NCI-H1048 (cell line): ENCODE measurements around the gene CHST8.

ENCODE experiments used
- DNase-seq: peaks from one replicate; lab custom pipeline; 2025; lab: John Stamatoyannopoulos, UW

Gene CHST8

DNA sequence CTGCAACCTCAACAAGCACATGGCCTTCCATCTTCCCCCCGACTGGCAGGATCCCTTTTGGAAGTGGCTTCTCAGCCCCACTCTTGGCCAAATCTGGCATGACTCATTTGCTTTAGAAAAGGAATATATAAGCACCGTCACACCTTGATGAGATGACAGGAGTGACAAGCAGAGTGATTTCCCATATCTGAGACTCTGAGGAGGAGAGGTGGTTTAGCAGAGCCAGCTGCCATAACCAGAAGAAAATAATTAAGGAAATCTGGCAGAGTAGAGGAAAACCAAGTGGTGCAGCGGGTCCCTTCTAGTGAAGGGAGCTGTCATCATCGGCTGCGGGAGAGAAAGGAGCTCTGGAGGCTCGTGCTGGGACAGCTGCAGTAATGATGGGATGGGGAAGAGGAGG lies 147.5 kb downstream of the CHST8 start:
- no peak for DNase-seq

DNA sequence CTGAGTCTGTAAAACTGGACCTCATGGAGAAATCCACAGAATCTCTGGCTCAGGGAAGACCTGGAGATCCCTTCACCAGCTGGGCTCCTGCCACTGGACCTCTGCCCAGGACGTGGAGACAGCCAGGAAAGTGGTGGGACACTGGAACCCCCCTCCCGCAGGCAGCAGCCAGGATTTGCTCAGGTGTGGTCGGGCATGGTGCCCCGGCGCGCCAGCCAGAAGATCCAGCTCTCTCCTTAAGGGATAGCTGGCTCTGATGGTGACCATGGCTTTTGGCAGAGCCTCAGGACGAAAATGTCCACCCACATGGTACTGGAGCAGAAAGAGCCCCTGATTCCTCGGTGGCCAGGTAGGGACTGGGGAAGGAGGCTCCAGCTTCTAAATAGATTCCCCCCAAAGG lies 148.4 kb downstream of the CHST8 start:
- no peak for DNase-seq

DNA sequence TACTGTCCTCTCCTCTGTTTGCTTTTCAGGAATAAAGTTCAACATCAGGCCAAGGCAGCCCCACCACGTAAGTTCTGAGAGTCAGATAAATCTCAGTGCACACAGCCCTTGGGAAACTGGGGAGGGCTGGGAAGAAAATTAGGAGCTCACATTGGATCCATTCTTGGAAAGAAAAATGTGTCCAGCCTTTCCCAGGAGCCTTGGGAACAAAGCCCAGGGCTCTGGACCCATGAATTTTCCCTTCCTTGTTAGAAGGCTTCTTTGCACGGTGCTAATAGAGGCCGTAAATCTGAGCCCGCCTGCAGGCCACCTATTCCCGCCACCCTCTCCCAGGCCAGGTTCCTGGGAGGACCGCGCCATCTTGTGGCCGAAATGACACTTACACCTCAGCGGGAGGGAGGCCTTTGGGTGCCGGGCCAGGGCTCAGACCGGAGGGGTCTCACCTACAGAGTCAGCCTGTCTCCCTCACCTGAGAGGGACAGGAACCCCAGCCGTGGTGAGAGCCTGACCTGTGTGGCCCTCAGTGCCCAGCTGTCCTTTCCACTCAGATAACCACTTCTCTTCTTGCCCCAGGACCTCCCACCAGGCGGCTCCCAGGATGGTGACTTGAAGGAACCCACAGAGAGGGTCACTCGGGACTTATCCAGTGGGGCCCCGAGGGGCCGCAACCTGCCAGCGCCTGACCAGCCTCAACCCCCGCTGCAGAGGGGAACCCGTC lies 149.8 kb downstream of the CHST8 start:
- DNase-seq: peak; percentile 54

DNA sequence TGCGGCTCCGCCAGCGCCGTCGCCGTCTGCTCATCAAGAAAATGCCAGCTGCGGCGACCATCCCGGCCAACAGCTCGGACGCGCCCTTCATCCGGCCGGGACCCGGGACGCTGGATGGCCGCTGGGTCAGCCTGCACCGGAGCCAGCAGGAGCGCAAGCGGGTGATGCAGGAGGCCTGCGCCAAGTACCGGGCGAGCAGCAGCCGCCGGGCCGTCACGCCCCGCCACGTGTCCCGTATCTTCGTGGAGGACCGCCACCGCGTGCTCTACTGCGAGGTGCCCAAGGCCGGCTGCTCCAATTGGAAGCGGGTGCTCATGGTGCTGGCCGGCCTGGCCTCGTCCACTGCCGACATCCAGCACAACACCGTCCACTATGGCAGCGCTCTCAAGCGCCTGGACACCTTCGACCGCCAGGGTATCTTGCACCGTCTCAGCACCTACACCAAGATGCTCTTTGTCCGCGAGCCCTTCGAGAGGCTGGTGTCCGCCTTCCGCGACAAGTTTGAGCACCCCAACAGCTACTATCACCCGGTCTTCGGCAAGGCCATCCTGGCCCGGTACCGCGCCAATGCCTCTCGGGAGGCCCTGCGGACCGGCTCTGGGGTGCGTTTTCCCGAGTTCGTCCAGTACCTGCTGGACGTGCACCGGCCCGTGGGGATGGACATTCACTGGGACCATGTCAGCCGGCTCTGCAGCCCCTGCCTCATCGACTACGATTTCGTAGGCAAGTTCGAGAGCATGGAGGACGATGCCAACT lies 150.5 kb downstream of the CHST8 start:
- DNase-seq: no peak

DNA sequence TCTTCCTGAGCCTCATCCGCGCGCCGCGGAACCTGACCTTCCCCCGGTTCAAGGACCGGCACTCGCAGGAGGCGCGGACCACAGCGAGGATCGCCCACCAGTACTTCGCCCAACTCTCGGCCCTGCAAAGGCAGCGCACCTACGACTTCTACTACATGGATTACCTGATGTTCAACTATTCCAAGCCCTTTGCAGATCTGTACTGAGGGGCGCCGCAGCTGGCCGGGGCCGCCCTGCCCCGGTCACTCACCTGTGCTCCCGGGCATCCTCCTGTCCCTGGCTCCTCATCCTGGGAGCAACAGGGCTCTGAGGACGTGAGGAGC lies 151.1 kb downstream of the CHST8 start:
- DNase-seq: no peak

- DNase-seq: no peak
These were observed 152.2 kb downstream of the CHST8 start for GRCh38 chr19:33773704-33774624.

DNA sequence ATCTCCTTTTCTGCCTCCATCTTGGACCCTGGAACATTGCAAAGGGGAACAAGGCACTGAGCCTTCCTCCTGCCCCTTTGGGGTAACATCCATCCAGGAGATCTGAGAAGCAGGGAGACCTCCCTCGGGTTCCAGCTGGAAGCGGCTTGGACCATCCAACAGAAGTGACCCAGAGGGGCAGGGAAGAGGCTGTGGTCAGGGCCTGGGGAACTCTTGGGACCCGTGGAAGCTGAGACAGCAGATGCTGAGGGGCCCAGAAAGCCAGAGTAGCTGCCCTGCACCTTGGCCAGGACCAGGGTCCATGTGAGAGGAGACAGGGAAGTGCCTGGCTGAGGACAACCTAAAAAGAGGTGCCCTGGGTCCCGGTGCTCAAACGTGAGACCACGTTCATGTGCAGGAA lies 153.0 kb downstream of the CHST8 start:
- no peak for DNase-seq

DNA sequence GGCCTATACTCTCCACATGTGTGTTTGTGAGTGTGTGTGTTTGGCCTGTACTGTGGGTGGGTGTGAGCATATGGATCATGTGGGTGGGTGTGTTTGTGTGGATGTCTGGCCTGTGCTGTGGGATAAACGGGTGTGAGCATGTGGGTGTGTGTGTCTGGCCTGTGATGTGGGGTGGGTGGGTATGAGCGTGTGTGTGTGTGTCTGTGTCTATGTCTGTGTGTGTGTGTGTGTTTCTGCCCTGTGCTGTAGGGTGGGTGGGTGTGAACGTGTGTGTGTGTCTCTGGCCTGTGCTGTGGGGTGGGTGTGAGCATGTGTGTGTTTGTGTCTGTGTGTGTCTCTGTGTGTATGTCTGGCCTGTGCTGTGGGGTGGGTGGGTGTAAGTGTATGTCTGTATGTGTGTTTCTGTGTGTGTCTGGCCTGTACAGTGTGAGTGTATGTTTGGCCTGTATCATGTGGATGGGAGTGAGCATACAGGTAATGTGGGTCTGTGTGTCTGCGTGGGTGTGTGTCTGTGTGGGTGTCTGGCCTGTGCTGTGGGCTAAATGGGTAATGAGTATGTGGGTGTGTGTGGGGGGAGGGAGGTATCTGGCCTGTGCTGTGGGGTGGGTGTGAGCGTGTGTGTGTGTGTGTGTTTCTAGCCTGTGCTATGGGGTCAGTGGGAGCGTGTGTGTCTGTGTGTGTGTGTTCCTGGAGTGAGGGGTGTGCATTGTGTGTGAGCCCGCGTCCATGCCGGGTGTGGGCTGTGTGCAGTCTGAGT lies 154.2 kb downstream of the CHST8 start:
- no peak for DNase-seq

DNA sequence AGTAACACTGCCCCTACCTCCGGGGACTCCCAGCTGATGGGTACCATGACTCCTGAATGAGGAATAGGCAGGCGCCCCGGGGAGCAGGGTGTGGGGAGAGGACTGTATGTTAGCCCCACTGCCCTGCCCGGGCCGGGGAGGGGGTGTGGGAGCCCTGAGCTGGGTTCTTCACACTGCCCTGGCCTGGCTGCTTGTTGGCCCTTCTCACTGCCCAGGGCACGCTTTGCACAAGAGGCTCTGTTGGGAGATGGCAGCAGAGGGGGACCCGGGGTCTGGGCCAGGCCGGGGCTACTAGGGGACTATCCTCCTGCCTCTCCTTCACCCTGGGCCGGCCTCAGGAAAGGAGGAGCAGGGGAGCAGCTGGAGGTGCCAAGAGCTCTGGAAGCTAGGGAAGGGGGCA lies 155.6 kb downstream of the CHST8 start:
- DNase-seq: no peak

DNA sequence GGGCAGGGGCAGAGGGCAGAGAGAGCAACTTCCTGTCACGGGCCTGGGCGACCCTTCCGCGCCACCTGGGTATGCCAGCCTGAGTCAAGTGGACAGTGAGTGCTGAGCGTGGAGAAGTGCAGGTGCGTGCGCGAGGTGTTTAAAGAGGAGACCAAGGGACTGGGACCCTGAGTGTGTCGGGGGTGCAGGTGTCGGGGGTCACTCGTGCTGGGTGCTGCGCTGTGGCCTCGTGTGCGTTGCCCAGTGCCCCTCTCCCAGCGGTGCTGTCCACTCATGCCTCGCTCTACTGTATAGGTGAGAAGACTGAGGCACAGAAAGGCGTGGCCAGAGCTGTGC lies 156.0 kb downstream of the CHST8 start:
- DNase-seq: no peak

GRCh38 chr19:33778089-33778791 lies 156.5 kb downstream of the CHST8 start:
- DNase-seq: peak; percentile 56

GRCh38 chr19:33779849-33780248 lies 158.1 kb downstream of the CHST8 start:
- no peak for DNase-seq

GRCh38 chr19:33780251-33780650 lies 158.5 kb downstream of the CHST8 start:
- no peak for DNase-seq

GRCh38 chr19:33780746-33781145 lies 159.0 kb downstream of the CHST8 start:
- no peak for DNase-seq

- DNase-seq: no peak
These were observed 159.7 kb downstream of the CHST8 start for GRCh38 chr19:33781415-33781935.

DNA sequence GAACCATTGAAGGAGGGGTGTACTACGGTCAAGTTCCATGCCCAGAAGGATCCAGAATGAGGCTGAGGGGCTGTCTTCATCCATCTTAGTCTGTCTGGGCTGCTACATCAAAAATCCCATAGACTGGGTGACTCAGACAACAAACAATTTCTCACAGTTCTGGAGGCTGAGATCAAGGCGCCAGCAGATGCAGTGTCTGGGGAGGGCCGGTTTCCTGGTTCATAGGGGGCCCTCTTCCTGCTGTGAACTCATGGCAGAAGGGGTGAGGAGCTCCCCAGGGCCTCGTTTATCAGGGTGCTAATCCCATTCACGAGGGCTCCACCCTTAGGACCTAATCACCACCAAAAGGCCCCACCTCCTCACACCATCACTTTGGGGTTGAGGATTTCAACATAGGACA lies 160.2 kb downstream of the CHST8 start:
- DNase-seq: no peak

- no peak for DNase-seq
These were observed 162.7 kb downstream of the CHST8 start for GRCh38 chr19:33784432-33784831.

GRCh38 chr19:33785795-33786194 lies 164.0 kb downstream of the CHST8 start:
- no peak for DNase-seq

DNA sequence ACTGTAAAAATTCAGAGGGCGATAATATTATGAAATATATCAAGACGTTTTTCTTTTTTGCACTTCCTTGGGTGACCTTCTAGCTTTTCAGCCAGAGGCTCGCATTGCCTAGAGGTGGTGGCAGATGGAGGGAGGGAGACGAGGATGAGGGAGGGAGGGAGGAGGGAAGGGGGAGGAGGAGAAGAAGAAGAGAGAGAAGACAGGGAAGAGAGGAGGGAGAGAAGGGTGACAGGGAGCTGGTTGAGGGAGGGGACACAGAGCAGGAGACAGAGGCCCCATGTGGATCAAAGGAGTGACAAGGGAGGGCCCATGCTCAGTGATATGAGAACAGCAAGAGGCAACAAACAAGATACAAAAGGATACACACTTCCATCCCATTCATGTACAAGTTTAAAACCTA lies 166.9 kb downstream of the CHST8 start:
- DNase-seq: no peak

DNA sequence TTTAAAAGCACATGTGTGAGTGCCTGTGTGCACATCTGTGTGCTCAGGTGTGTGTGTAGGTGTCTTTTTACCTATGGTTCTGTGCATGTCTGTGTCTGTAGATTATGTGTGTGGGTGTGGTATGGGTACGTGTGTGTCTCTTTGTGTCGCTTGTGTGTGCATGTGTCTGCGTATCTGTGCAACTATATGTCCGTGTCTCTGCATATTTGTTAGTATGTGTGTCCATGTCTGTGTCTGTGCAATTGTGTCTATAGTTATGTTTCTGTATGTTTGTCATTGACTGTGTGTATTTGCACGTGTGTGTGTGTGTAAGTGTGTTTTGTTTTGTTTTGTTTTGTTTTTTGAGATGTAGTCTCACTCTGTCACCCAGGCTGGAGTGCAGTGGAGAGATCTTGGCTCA lies 167.6 kb downstream of the CHST8 start:
- DNase-seq: no peak

DNA sequence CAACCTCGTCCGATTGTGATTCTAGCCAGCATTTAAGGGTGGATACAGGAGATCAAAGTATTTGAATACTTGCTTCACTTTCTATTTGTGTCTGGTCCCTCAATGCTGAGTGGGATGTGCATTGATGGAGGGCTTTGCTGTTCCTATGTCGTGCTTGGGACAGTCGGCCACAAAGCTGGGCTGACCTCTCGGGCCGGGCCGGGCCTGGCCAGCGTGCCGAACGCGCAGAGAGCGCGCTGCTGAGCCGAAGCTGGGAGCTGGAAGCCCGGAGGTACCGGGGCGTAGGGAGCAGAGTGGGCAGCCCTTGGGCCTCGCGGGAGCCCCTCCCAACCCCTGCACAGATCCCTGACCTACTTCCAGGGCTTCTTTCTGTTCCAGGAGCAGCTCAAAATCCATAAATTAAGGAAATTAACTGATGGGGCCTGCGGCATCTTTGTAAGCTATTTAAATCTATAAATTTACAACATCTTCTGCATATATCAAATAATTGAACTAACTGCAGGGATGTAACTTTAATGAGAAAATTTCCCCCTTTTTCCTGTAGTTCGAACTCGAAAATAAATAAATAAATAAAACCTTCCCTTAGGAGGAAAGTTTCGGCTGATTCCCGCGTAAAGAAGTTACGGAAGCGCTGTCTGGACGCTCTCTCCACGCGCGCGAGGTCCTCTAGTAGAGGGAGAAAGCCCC lies 173.1 kb downstream of the CHST8 start:
- no peak for DNase-seq
